Stomach (tissue), 4 donors: Measurements from ENCODE around the gene PMEPA1.

Source experiments
- CTCF ChIP-seq, 7 experiments: fragments of 450-650 bp in 4 of 7; fragments of 200-600 bp in 3 of 7; sonication (generic) in 3 of 7; IDR thresholded peaks; one replicate each; pipeline ENCODE4 v1.5.1; 2016 to 2019; ENCODE audit warnings: antibody characterized with exemption in 7 of 7, control low read depth in 2 of 7, mild to moderate bottlenecking in 1 of 7
- EP300 ChIP-seq: sonication (generic); formaldehyde crosslinking; IDR thresholded peaks from one replicate; pipeline ENCODE4 v1.6.1; 2017; ENCODE audit warnings: antibody characterized with exemption
- POLR2A ChIP-seq, 4 donors: fragments of 450-650 bp; IDR thresholded peaks; one replicate each; pipeline ENCODE4 v1.6.1; 2016; ENCODE audit warnings: antibody characterized with exemption in 4 of 4, control low read depth in 2 of 4, mild to moderate bottlenecking in 1 of 4, moderate library complexity in 1 of 4
- POLR2AphosphoS5 ChIP-seq, 3 donors: sonication (generic); formaldehyde crosslinking; IDR thresholded peaks; one replicate each; pipeline ENCODE4 v1.6.1; 2016; ENCODE audit warnings: antibody characterized with exemption in 3 of 3

DNA sequence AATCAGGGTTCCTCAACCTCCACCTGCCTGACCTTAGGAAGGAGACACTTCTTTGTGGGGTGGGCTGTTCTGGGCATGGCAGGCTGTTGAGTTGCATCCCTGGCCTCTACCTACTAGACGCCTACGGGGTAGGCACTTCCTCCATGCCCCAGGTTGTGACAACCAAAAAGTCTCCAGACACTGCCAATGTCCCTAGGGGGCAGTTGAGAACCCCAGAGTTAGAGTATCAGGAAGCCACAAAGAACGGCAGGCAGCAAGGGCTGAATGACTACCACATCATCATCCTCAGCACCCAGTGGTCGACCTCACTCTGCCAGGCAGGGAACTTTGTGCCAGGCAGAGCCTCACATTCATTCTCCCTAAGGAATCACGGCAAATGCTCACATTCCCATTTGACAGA lies 21.5 kb downstream of the PMEPA1 start:
- TF ChIP-seq CTCF (IDR thresholded peaks at IDR 0.05) = no peak
- TF ChIP-seq EP300 = no peak
- TF ChIP-seq POLR2AphosphoS5 (IDR thresholded peaks at IDR 0.05) = no peak
- no peak for TF ChIP-seq POLR2A (IDR thresholded peaks at IDR 0.05)
